LNCAP (cell line): ENCODE data around the gene SERPINA3.

Source experiments
- TF ChIP-seq, protein P1 (sequence below): fragments of 450-650 bp; IDR thresholded peaks from 2 replicates; pipeline ENCODE4 v1.5.1; 2017; ENCODE audit warnings: mild to moderate bottlenecking

The SERPINA3 gene

DNA sequence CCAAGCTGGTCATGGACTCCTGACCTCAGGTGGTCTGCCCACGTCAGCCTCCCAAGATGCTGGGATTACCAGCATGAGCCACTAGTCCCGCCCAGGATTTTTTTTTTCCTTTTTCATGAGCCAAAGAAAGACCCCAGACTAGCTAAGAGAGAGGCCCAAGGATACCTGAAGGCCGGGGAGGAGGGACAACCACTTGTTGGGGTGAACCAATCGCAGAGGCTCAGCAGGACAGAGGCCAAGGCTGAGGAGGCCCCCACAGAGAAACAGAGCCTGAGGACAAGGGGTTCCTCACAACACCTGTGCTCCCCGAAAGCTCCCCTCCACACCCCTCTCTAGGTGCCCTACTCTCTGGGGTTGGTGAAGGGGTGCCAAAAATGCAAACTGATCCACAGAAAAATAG lies 1.0 kb upstream of the SERPINA3 start:
- TF ChIP-seq, protein P1, sequence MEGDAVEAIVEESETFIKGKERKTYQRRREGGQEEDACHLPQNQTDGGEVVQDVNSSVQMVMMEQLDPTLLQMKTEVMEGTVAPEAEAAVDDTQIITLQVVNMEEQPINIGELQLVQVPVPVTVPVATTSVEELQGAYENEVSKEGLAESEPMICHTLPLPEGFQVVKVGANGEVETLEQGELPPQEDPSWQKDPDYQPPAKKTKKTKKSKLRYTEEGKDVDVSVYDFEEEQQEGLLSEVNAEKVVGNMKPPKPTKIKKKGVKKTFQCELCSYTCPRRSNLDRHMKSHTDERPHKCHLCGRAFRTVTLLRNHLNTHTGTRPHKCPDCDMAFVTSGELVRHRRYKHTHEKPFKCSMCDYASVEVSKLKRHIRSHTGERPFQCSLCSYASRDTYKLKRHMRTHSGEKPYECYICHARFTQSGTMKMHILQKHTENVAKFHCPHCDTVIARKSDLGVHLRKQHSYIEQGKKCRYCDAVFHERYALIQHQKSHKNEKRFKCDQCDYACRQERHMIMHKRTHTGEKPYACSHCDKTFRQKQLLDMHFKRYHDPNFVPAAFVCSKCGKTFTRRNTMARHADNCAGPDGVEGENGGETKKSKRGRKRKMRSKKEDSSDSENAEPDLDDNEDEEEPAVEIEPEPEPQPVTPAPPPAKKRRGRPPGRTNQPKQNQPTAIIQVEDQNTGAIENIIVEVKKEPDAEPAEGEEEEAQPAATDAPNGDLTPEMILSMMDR = no peak

DNA sequence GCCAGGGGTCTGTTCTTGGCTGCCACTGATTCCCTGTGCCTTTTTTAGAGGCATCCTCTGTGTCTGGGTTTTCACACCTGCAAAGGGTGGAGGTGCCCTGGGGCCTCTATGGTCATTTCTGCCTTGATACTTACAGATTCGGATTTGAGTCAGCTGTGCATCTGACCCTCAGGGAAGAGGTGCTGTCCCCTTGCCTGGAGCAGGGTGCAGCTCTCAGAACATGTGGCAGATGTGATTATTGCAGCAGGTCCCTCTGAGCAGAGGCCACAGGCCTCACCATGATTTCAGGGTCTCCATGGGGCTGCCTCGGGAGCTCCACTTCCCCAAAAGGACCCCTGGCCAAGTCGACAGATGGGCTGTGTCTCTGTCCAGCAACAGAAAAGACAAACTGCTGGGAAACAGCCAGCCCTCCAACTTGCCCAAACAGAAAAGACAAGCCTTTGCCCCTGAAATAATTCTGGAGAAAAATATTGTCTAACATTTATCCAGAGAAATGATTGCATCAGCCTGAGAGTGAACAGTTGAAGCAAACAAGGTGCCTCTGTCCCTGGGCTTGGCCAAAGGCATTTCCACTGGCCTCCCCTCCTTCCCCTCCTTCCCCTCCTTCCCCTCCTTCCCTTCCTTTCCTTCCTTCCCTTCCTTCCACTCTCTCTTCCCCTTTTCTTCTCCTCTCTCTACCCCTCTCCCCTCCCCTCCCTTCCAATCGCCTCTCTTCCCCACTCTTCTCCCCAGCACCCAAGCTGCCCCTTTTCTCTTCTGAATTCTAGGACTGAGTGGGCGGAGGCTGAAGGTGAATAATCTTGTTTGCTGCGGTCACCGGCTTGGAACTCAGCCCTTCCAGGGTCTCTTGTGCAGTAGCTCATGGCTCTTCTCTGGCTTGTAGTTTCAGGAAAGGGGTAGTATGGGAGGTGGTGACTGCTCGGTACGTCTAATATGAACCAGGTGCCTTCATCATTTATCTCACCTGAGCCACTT lies 676 bp downstream of the SERPINA3 start:
- TF ChIP-seq, protein P1 = no peak

DNA sequence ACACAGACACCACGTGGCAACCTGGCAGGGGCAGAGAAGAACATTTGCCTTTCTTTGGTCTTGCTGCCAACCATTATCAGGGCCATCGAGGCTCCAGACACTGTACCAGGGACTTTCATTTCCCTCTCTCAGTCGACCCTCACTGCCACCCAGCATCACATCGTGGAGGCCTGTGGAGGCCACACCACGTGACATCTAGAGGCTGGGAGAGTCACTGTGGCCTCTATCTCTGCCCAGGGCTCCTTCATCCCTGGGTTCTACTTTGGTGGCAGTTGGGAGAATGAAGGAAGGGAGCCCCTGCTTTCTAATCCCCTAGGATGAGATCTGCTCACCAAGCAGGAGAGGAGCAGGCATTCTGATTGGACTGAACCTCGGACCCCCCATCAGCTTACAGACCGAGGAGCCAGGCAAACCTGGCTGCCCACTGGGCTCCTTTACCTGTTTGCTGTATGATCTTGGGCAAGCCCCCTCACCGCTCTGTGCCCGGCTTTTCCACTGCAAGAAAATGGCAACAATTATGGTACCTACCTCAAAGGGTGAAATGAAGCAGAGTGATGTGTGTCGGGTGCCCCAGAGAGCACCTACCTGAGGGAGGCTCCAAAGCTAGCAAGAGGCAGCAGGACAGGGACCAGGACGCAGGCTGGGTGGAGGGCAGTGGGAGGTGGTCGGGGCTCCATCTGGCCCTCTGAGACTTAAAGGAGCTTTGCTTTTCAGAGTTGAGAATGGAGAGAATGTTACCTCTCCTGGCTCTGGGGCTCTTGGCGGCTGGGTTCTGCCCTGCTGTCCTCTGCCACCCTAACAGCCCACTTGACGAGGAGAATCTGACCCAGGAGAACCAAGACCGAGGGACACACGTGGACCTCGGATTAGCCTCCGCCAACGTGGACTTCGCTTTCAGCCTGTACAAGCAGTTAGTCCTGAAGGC lies 1.8 kb downstream of the SERPINA3 start:
- TF ChIP-seq, protein P1 = no peak

DNA sequence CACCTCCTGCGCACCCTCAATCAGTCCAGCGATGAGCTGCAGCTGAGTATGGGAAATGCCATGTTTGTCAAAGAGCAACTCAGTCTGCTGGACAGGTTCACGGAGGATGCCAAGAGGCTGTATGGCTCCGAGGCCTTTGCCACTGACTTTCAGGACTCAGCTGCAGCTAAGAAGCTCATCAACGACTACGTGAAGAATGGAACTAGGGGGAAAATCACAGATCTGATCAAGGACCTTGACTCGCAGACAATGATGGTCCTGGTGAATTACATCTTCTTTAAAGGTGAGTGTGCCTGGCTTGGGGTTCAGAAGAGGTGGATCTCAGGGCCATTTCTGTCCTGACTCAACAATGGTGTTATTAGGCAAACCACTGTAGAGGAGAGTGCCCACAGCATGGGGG lies 2.6 kb downstream of the SERPINA3 start:
- TF ChIP-seq, protein P1 = no peak

DNA sequence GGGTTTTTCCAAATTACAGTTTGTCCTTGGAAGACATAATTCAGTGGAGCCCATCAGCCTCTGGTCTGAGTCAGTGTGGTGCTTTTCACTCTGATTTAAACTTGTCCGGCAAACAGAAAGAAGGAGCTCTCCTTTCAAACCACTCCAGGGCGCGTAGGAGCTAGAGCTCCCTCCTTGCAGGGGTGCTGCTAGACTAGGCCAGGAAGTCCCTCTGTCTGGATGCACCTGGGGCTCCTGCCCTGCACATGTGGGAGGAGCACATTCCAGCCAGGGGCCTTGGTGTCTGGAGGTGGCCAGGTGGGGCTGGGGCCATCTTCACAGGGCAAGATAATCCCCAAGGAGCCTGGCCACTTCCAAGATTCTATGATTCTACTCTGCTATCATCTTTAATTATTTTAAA lies 3.1 kb downstream of the SERPINA3 start:
- TF ChIP-seq, protein P1 = no peak

DNA sequence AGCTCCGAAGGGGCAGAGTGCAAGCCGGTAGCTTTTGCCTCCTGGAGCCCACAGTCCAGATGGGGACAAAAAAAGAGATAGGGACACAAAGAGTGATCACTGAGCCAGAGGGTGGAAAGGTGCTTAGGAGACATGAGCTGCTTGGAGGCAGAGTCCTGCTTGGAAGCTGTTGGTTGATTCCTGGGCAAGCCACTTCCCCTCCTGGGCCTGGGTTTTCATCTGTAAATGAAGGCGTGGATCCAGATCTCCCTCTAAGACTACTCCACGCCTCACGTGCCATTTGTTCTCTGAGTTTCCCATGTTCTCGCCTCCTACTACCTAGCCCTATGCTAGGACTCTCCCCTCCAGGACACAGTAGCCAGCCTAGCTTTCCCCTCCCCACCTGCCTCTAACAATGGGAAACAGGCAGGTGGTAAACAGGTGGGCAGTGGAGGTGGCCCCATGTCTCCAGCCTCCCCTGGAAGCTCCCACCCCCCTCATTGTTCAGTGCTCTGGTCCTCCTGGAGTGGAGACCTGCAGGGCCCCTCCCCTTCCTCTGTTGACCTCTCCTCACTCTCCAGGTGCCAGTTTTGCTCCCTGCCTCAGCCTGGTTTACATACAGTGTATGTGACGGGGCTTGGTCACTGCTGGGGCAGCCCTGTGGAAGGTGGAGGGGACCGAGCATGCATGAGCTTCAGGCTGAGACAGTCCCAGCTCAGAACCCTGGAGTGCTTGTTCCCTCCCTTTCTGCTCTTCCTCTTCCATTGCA lies 3.8 kb downstream of the SERPINA3 start:
- TF ChIP-seq, protein P1 = no peak
